Measurements from ENCODE around the gene CACNA2D2.

DNA sequence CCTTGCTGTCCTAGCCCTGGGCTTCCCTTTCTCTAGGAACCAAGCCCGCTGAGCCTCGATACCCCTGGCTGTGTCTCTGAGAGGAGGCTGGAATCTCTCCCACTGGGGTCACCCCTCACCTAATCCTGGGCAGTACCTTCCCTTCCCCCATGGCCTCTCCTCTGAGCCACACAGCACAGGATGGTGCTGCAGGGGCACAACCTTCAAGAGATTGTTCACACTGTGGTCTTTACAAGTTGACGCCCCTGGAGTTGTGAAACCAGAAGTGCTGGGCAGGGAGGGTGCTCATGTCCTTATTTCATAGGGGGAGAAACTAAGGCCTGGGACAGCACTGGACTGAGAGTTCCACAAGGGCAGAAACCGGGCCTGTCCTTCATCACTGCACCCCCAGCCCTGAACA lies 73.2 kb downstream of the CACNA2D2 start:
- TF ChIP-seq, protein P1, sequence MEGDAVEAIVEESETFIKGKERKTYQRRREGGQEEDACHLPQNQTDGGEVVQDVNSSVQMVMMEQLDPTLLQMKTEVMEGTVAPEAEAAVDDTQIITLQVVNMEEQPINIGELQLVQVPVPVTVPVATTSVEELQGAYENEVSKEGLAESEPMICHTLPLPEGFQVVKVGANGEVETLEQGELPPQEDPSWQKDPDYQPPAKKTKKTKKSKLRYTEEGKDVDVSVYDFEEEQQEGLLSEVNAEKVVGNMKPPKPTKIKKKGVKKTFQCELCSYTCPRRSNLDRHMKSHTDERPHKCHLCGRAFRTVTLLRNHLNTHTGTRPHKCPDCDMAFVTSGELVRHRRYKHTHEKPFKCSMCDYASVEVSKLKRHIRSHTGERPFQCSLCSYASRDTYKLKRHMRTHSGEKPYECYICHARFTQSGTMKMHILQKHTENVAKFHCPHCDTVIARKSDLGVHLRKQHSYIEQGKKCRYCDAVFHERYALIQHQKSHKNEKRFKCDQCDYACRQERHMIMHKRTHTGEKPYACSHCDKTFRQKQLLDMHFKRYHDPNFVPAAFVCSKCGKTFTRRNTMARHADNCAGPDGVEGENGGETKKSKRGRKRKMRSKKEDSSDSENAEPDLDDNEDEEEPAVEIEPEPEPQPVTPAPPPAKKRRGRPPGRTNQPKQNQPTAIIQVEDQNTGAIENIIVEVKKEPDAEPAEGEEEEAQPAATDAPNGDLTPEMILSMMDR (IDR thresholded peaks at IDR 0.05; ENCODE audit: borderline replicate concordance, extremely low read depth, low read length, poor library complexity, severe bottlenecking): no peak
- no peak for TF ChIP-seq EZH2 (IDR thresholded peaks at IDR 0.05; ENCODE audit: borderline replicate concordance, low read depth, low read length, severe bottlenecking)

All from DND-41 (cell line).